Measurements from ENCODE around the gene PLXNB3. TPM values are rescaled to one million over a fixed set of nuclear protein-coding genes. Genes with fewer than 3 reads are reported as not detected.
A peak's percentile ranks its signal among the peaks of the same experiment; 100 is the strongest.

PLXNB3 gene
- total RNA-seq, 1 donor from 2014 or later: 1.4 TPM

GRCh38 chrX:153731117-153731844, 32.8 kb upstream of the PLXNB3 start:
- no peak for DNase-seq (ENCODE audit: extremely low spot score, unreplicated experiment)
- no peak for TF ChIP-seq CTCF (conservative IDR thresholded peaks at IDR 0.05)
- no peaks in the 10 kb centered on the region for H3K9me3 Mint-ChIP-seq
- H3K4me3 Mint-ChIP-seq: no peak overlapping the region
- peaks cover 3% of the 10 kb centered on the region for H3K4me1 Mint-ChIP-seq (ENCODE audit: unreplicated experiment)
- peaks cover 9% of the 10 kb centered on the region for H3K36me3 Mint-ChIP-seq
- no peaks in the 10 kb centered on the region for H3K27me3 Mint-ChIP-seq
- peak overlapping the region; percentile 59 for H3K27ac Mint-ChIP-seq

- no peaks in the 10 kb centered on the region for H3K27me3 Mint-ChIP-seq
- TF ChIP-seq CTCF (conservative IDR thresholded peaks at IDR 0.05): no peak
- peaks cover 3% of the 10 kb centered on the region for H3K4me1 Mint-ChIP-seq (ENCODE audit: unreplicated experiment)
These were observed 32.2 kb upstream of the PLXNB3 start for GRCh38 chrX:153731845-153732215.

GRCh38 chrX:153732401-153732800, 31.6 kb upstream of the PLXNB3 start:
- DNase-seq (ENCODE audit: extremely low spot score, unreplicated experiment): no peak
- Mint-ChIP-seq H3K4me3 (no peak overlapping the region), H3K36me3 (peaks cover 9% of the 10 kb centered on the region), H3K27me3 (no peaks in the 10 kb centered on the region), H3K27ac (no peak overlapping the region), H3K4me1 (ENCODE audit: unreplicated experiment) (peaks cover 3% of the 10 kb centered on the region), H3K9me3 (no peaks in the 10 kb centered on the region)
- TF ChIP-seq CTCF (conservative IDR thresholded peaks at IDR 0.05): no peak

More at GRCh38 chrX:153731845-153732215, 32.2 kb upstream of the PLXNB3 start:
- Mint-ChIP-seq H3K4me3 (no peak overlapping the region), H3K36me3 (peaks cover 9% of the 10 kb centered on the region), H3K9me3 (no peaks in the 10 kb centered on the region), H3K27ac (no peak overlapping the region)
- DNase-seq (ENCODE audit: extremely low spot score, unreplicated experiment): no peak

GRCh38 chrX:153733651-153734240, 30.3 kb upstream of the PLXNB3 start:
- H3K9me3 Mint-ChIP-seq: no peaks in the 10 kb centered on the region

GRCh38 chrX:153734871-153735270, 29.2 kb upstream of the PLXNB3 start:
- DNase-seq (ENCODE audit: extremely low spot score, unreplicated experiment): no peak
- H3K9me3 Mint-ChIP-seq: no peaks in the 10 kb centered on the region
- H3K4me3 Mint-ChIP-seq: no peak overlapping the region
- no peak for TF ChIP-seq CTCF (conservative IDR thresholded peaks at IDR 0.05)
- H3K27ac Mint-ChIP-seq: no peak overlapping the region
- no peaks in the 10 kb centered on the region for H3K27me3 Mint-ChIP-seq
- H3K36me3 Mint-ChIP-seq: peaks cover 9% of the 10 kb centered on the region
- no peaks in the 10 kb centered on the region for H3K4me1 Mint-ChIP-seq (ENCODE audit: unreplicated experiment)

More at GRCh38 chrX:153733651-153734240, 30.3 kb upstream of the PLXNB3 start:
- no peak for DNase-seq (ENCODE audit: extremely low spot score, unreplicated experiment)
- TF ChIP-seq CTCF (conservative IDR thresholded peaks at IDR 0.05): no peak
- H3K4me1 Mint-ChIP-seq (ENCODE audit: unreplicated experiment): no peaks in the 10 kb centered on the region
- H3K4me3 Mint-ChIP-seq: no peak overlapping the region
- H3K27me3 Mint-ChIP-seq: no peaks in the 10 kb centered on the region
- no peak overlapping the region for H3K27ac Mint-ChIP-seq
- H3K36me3 Mint-ChIP-seq: peaks cover 9% of the 10 kb centered on the region
